GM19328 (cell line): ENCODE measurements around the gene GBE1.

Experiments used
- ATAC-seq: cut with Tn5 transposase; IDR thresholded peaks from one replicate; pipeline ENCODE4 v1.9.1; 2021; ENCODE audit warnings: mild to moderate bottlenecking, moderate library complexity; ENCODE audit not compliant: unreplicated experiment

Gene GBE1

GRCh38 chr3:81702126-81702525 is 59.3 kb downstream of the GBE1 start:
- ATAC-seq, result no peak

- ATAC-seq, result no peak
These were observed 61.7 kb downstream of the GBE1 start for GRCh38 chr3:81699536-81700320.

GRCh38 chr3:81696090-81696489 is 65.4 kb downstream of the GBE1 start:
- ATAC-seq, result no peak

GRCh38 chr3:81695302-81695701 is 66.1 kb downstream of the GBE1 start:
- ATAC-seq, result no peak

- no peak for ATAC-seq
These were observed 66.8 kb downstream of the GBE1 start for GRCh38 chr3:81694662-81695061.

- ATAC-seq, result no peak
These were observed 68.7 kb downstream of the GBE1 start for GRCh38 chr3:81692766-81693165.

- ATAC-seq, result no peak
These were observed 71.8 kb downstream of the GBE1 start for GRCh38 chr3:81689617-81690016.

GRCh38 chr3:81684751-81685395 is 76.6 kb downstream of the GBE1 start:
- ATAC-seq, result no peak

- no peak for ATAC-seq
These were observed 84.6 kb downstream of the GBE1 start for GRCh38 chr3:81676706-81677456.

GRCh38 chr3:81674690-81675089 is 86.8 kb downstream of the GBE1 start:
- no peak for ATAC-seq

- ATAC-seq, result no peak
These were observed 93.2 kb downstream of the GBE1 start for GRCh38 chr3:81668283-81668682.

GRCh38 chr3:81666502-81667121 is 94.8 kb downstream of the GBE1 start:
- ATAC-seq, result no peak

GRCh38 chr3:81663114-81663513 is 98.3 kb downstream of the GBE1 start:
- ATAC-seq, result no peak

- ATAC-seq, result no peak
These were observed 101.4 kb downstream of the GBE1 start for GRCh38 chr3:81660036-81660435.

GRCh38 chr3:81658322-81658997 is 103.0 kb downstream of the GBE1 start:
- ATAC-seq, result no peak

- ATAC-seq, result no peak
These were observed 110.3 kb downstream of the GBE1 start for GRCh38 chr3:81651139-81651538.

GRCh38 chr3:81650187-81650586 is 111.3 kb downstream of the GBE1 start:
- no peak for ATAC-seq

GRCh38 chr3:81645248-81645647 is 116.2 kb downstream of the GBE1 start:
- ATAC-seq, result no peak

- no peak for ATAC-seq
These were observed 117.7 kb downstream of the GBE1 start for GRCh38 chr3:81643721-81644120.

- no peak for ATAC-seq
These were observed 123.0 kb downstream of the GBE1 start for GRCh38 chr3:81638480-81638879.

- ATAC-seq, result no peak
These were observed 128.8 kb downstream of the GBE1 start for GRCh38 chr3:81632659-81633058.
